Trophoblast cell (in vitro differentiated cells and primary cell): ENCODE measurements around the gene TAF6.

ENCODE experiments used
- DNase-seq, 2 donors: peaks; one replicate each; pipeline ENCODE4 v3.0.0-alpha.2; 2016
- H2AFZ ChIP-seq: 2 replicates; pipeline ENCODE4 v1.6.1; 2013; ENCODE audit warnings: low read length, moderate library complexity, mild to moderate bottlenecking; ENCODE audit not compliant: insufficient read depth, poor library complexity
- H2AK5ac ChIP-seq: 2 replicates; pipeline ENCODE4 v1.6.1; 2013; ENCODE audit warnings: mild to moderate bottlenecking, low read length
- H2BK120ac ChIP-seq: 2 replicates; pipeline ENCODE4 v1.6.1; 2013; ENCODE audit warnings: low read length, mild to moderate bottlenecking, moderate library complexity; ENCODE audit not compliant: insufficient read depth, poor library complexity
- H2BK12ac ChIP-seq: 2 replicates; pipeline ENCODE4 v1.6.1; 2013; ENCODE audit warnings: mild to moderate bottlenecking, low read length, moderate library complexity
- H2BK5ac ChIP-seq: 2 replicates; pipeline ENCODE4 v1.6.1; 2013; ENCODE audit warnings: low read length, low read depth, moderate library complexity, mild to moderate bottlenecking; ENCODE audit not compliant: poor library complexity
- H3K14ac ChIP-seq: 2 replicates; pipeline ENCODE4 v1.6.1; 2013; ENCODE audit warnings: mild to moderate bottlenecking, low read length
- H3K18ac ChIP-seq: 2 replicates; pipeline ENCODE4 v1.6.1; 2013; ENCODE audit warnings: mild to moderate bottlenecking, low read length
- H3K23ac ChIP-seq: 2 replicates; pipeline ENCODE4 v1.6.1; 2013; ENCODE audit warnings: low read length
- H3K27ac ChIP-seq: 2 replicates; pipeline ENCODE4 v1.5.1; 2013; ENCODE audit warnings: low read depth, mild to moderate bottlenecking, inconsistent platforms, low read length, moderate library complexity
- H3K27me3 ChIP-seq: 2 replicates; pipeline ENCODE4 v1.6.1; 2013; ENCODE audit warnings: inconsistent platforms, mild to moderate bottlenecking, low read length, moderate library complexity; ENCODE audit not compliant: insufficient read depth
- H3K36me3 ChIP-seq, 2 experiments: 1 replicate in 1 of 2; 2 replicates in 1 of 2; pipeline ENCODE4 v1.6.1; 2013; ENCODE audit warnings: low read length in 2 of 2, mild to moderate bottlenecking in 2 of 2, moderate library complexity in 1 of 2; ENCODE audit not compliant: insufficient read depth in 2 of 2, control insufficient read depth in 1 of 2
- H3K4ac ChIP-seq: 2 replicates; pipeline ENCODE4 v1.6.1; 2013; ENCODE audit warnings: low read depth, mild to moderate bottlenecking, low read length, moderate library complexity
- H3K4me1 ChIP-seq, 2 experiments: 1 replicate in 1 of 2; 2 replicates in 1 of 2; pipeline ENCODE4 v1.6.1; 2013; ENCODE audit warnings: low read length in 2 of 2, mild to moderate bottlenecking in 2 of 2, moderate library complexity in 1 of 2; ENCODE audit not compliant: insufficient read depth in 2 of 2, control insufficient read depth in 1 of 2
- H3K4me2 ChIP-seq: 2 replicates; pipeline ENCODE4 v1.6.1; 2013; ENCODE audit warnings: inconsistent platforms, mild to moderate bottlenecking, low read length, moderate library complexity
- H3K4me3 ChIP-seq: 2 replicates; pipeline ENCODE4 v1.5.1; 2013; ENCODE audit warnings: mild to moderate bottlenecking, low read depth, low read length, inconsistent platforms
- H3K79me1 ChIP-seq: one replicate; pipeline ENCODE4 v1.6.1; 2013; ENCODE audit warnings: low read length
- H3K79me2 ChIP-seq: 2 replicates; pipeline ENCODE4 v1.6.1; 2013; ENCODE audit warnings: low read length, mild to moderate bottlenecking; ENCODE audit not compliant: control insufficient read depth, insufficient read depth, poor library complexity
- H3K9ac ChIP-seq: 2 replicates; pipeline ENCODE4 v1.6.1; 2013; ENCODE audit warnings: mild to moderate bottlenecking, low read length
- H3K9me3 ChIP-seq: 2 replicates; pipeline ENCODE4 v1.6.1; 2013; ENCODE audit warnings: low read depth, mild to moderate bottlenecking, control low read depth, inconsistent platforms, low read length; ENCODE audit not compliant: insufficient read depth
- H4K12ac ChIP-seq: 2 replicates; pipeline ENCODE4 v1.6.1; 2013; ENCODE audit warnings: low read depth, mild to moderate bottlenecking, low read length, moderate library complexity
- H4K8ac ChIP-seq: 2 replicates; pipeline ENCODE4 v1.6.1; 2013; ENCODE audit warnings: low read depth, mild to moderate bottlenecking, low read length, moderate library complexity
- H4K91ac ChIP-seq: one replicate; pipeline ENCODE4 v1.6.1; 2013; ENCODE audit warnings: low read depth, mild to moderate bottlenecking, low read length, moderate library complexity
- WGBS: extraction: QIAGEN DNeasy Blood & Tissue Kit; methylation state at CpG from one replicate; pipeline ENCODE4 v1.1.7; 2013; ENCODE audit warnings: missing lambda C conversion rate; ENCODE audit not compliant: insufficient read length, insufficient coverage; ENCODE audit errors: extremely low coverage; 5-methylcytosine and 5-hydroxymethylcytosine counted together

The TAF6 gene

DNA sequence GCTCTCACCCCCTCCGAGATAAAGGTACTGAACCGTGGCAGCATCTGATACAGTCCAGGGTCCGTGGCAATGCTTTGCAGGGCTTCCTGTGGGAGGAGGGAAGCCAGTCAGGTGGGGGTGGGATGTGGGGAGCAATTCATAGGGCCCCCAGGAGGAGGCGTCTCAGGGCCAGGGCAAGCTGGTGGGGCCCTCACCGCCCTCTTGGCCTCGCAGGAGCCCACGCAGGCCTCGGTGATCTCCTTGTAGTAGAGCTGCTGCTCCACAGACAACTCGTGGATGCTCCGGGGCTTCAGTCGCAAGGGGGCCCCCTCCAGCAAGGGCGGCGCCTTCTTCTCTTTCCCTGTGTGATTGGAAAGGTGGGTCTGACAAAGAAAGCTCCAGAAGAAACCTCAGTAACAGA is 7.2 kb downstream of the TAF6 start:
- no peak overlapping the region for H3K27ac ChIP-seq
- H4K8ac ChIP-seq: no peak overlapping the region
- H3K4me3 ChIP-seq: no peak overlapping the region
- H3K4ac ChIP-seq: no peak overlapping the region
- no peak overlapping the region for H3K14ac ChIP-seq
- no peaks in the 10 kb centered on the region for H3K79me1 ChIP-seq
- H3K9me3 ChIP-seq: no peaks in the 10 kb centered on the region
- DNase-seq: no peak
- no peaks in the 10 kb centered on the region for H3K27me3 ChIP-seq
- H3K4me1 ChIP-seq: peaks cover 0 to 3% of the 10 kb centered on the region in 2 experiments
- H2BK12ac ChIP-seq: no peak overlapping the region
- H2BK120ac ChIP-seq: no peak overlapping the region
- H4K12ac ChIP-seq: no peak overlapping the region
- no peak overlapping the region for H2AFZ ChIP-seq
- no peak overlapping the region for H2BK5ac ChIP-seq
- no peak overlapping the region for H3K9ac ChIP-seq
- no peak overlapping the region for H4K91ac ChIP-seq
- no peaks in the 10 kb centered on the region for H3K79me2 ChIP-seq
- H3K23ac ChIP-seq: no peak overlapping the region
- no peak overlapping the region for H3K18ac ChIP-seq
- H3K4me2 ChIP-seq: no peak overlapping the region
- H3K36me3 ChIP-seq: peaks cover 60 to 61% of the 10 kb centered on the region in 2 experiments
- no peak overlapping the region for H2AK5ac ChIP-seq
- WGBS: no CpG with 5 or more reads among the region's 13 CpGs

DNA sequence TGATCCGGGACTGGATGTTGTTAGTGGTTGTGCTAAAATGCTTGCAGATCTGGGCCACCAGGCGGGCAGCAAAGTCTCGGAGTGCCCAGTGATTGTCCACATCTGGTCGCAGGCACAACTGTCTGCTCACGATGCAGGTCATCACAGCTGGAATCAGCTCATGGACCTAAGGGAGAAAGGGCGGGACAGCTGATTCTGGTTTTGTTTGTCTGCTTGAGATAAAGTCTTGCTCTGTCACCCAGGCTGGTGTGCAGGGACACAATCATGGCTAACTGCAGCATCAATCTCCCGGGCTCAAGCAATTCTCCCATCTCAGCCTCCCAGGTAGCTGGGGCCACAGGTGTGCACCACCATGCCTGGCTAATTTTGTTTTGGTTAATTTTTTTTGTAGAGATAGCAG is 8.0 kb downstream of the TAF6 start:
- H3K79me2 ChIP-seq: no peaks in the 10 kb centered on the region
- H3K14ac ChIP-seq: no peak overlapping the region
- no peak overlapping the region for H4K91ac ChIP-seq
- no peaks in the 10 kb centered on the region for H3K79me1 ChIP-seq
- peaks cover 66 to 67% of the 10 kb centered on the region in 2 experiments for H3K36me3 ChIP-seq
- H2AK5ac ChIP-seq: no peak overlapping the region
- no peaks in the 10 kb centered on the region for H3K9me3 ChIP-seq
- H3K4me1 ChIP-seq: no peaks in the 10 kb centered on the region
- H4K12ac ChIP-seq: no peak overlapping the region
- H2BK5ac ChIP-seq: no peak overlapping the region
- H4K8ac ChIP-seq: no peak overlapping the region
- H3K27ac ChIP-seq: no peak overlapping the region
- WGBS: no CpG with 5 or more reads among the region's 7 CpGs
- no peak overlapping the region for H3K4me2 ChIP-seq
- no peak overlapping the region for H3K23ac ChIP-seq
- no peak overlapping the region for H3K4me3 ChIP-seq
- no peak overlapping the region for H3K9ac ChIP-seq
- DNase-seq: no peak
- no peaks in the 10 kb centered on the region for H3K27me3 ChIP-seq
- no peak overlapping the region for H2AFZ ChIP-seq
- no peak overlapping the region for H3K4ac ChIP-seq
- H2BK120ac ChIP-seq: no peak overlapping the region
- H3K18ac ChIP-seq: no peak overlapping the region
- H2BK12ac ChIP-seq: no peak overlapping the region

GRCh38 chr7:100109521-100110163 is 9.5 kb downstream of the TAF6 start:
- no peaks in the 10 kb centered on the region for H3K4me1 ChIP-seq
- H3K27me3 ChIP-seq: no peaks in the 10 kb centered on the region
- no peak overlapping the region for H3K4me2 ChIP-seq
- no peak overlapping the region for H2AK5ac ChIP-seq
- no peak overlapping the region for H4K12ac ChIP-seq
- H2BK5ac ChIP-seq: no peak overlapping the region
- H2BK120ac ChIP-seq: no peak overlapping the region
- no CpG with 5 or more reads among the region's 12 CpGs for WGBS
- no peak overlapping the region for H3K27ac ChIP-seq
- H3K9ac ChIP-seq: no peak overlapping the region
- H4K8ac ChIP-seq: no peak overlapping the region
- H3K4ac ChIP-seq: no peak overlapping the region
- H3K14ac ChIP-seq: no peak overlapping the region
- no peak overlapping the region for H3K4me3 ChIP-seq
- DNase-seq: no peak
- H3K23ac ChIP-seq: no peak overlapping the region
- H3K18ac ChIP-seq: no peak overlapping the region
- H3K9me3 ChIP-seq: no peaks in the 10 kb centered on the region
- peaks cover 75 to 79% of the 10 kb centered on the region in 2 experiments for H3K36me3 ChIP-seq
- no peak overlapping the region for H2BK12ac ChIP-seq
- H3K79me1 ChIP-seq: no peaks in the 10 kb centered on the region
- H3K79me2 ChIP-seq: no peaks in the 10 kb centered on the region
- no peak overlapping the region for H2AFZ ChIP-seq
- H4K91ac ChIP-seq: no peak overlapping the region

GRCh38 chr7:100107890-100108289 is 11.3 kb downstream of the TAF6 start:
- Histone ChIP-seq H2BK12ac (no peak overlapping the region), H4K91ac (no peak overlapping the region), H3K27ac (no peak overlapping the region)

More at GRCh38 chr7:100107890-100108289, 11.3 kb downstream of the TAF6 start:
- H3K79me2 ChIP-seq: no peaks in the 10 kb centered on the region
- no peaks in the 10 kb centered on the region for H3K79me1 ChIP-seq
- DNase-seq: no peak
- no peak overlapping the region for H2AFZ ChIP-seq
- H4K8ac ChIP-seq: no peak overlapping the region
- no peak overlapping the region for H3K23ac ChIP-seq
- H3K4ac ChIP-seq: no peak overlapping the region
- H3K27me3 ChIP-seq: no peaks in the 10 kb centered on the region
- H2BK120ac ChIP-seq: no peak overlapping the region
- no peak overlapping the region for H2BK5ac ChIP-seq
- no peaks in the 10 kb centered on the region for H3K9me3 ChIP-seq
- H3K36me3 ChIP-seq: peaks cover 62 to 67% of the 10 kb centered on the region in 2 experiments
- H3K14ac ChIP-seq: no peak overlapping the region
- H3K9ac ChIP-seq: no peak overlapping the region
- no CpG with 5 or more reads among the region's 11 CpGs for WGBS
- H3K18ac ChIP-seq: no peak overlapping the region
- H3K4me1 ChIP-seq: peaks cover 0 to 2% of the 10 kb centered on the region in 2 experiments
- no peak overlapping the region for H2AK5ac ChIP-seq
- no peak overlapping the region for H3K4me3 ChIP-seq
- no peak overlapping the region for H4K12ac ChIP-seq
- H3K4me2 ChIP-seq: no peak overlapping the region
